GM12873 (cell line): ENCODE measurements around the gene OGN.

Experiments used
- CTCF ChIP-seq: IDR thresholded peaks from 2 replicates; pipeline ENCODE4 v1.5.1; 2012; ENCODE audit warnings: low read depth, mild to moderate bottlenecking, moderate library complexity, low read length, control low read depth; ENCODE audit not compliant: insufficient read depth; ENCODE audit errors: missing control alignments

Gene OGN

GRCh38 chr9:92385477-92385876 lies 18.9 kb downstream of the OGN start:
- TF ChIP-seq CTCF = no peak

- no peak for TF ChIP-seq CTCF
Measured at GRCh38 chr9:92385001-92385400, 19.4 kb downstream of the OGN start.

- no peak for TF ChIP-seq CTCF
Measured at GRCh38 chr9:92384375-92384774, 20.0 kb downstream of the OGN start.

GRCh38 chr9:92381775-92382174 lies 22.6 kb downstream of the OGN start:
- TF ChIP-seq CTCF = no peak

GRCh38 chr9:92380603-92381002 lies 23.8 kb downstream of the OGN start:
- TF ChIP-seq CTCF = no peak

GRCh38 chr9:92378865-92379560 lies 25.4 kb downstream of the OGN start:
- TF ChIP-seq CTCF = no peak

- no peak for TF ChIP-seq CTCF
Measured at GRCh38 chr9:92377876-92378275, 26.5 kb downstream of the OGN start.

- no peak for TF ChIP-seq CTCF
Measured at GRCh38 chr9:92373167-92373566, 31.2 kb downstream of the OGN start.
